CD4-positive, alpha-beta T cell (primary cell): ENCODE data around the gene VSTM5. TPM values are rescaled to one million over a fixed set of nuclear protein-coding genes. Genes with fewer than 3 reads are reported as not detected.
"Not testable (repeated sequence)": the region's sequence is repeated elsewhere in the genome, so short reads cannot be mapped to it uniquely, and the experiment has no call there.

Experiments used
- ATAC-seq: fragments of 200-7000 bp; cut with Tn5 transposase; one replicate; pipeline ENCODE4 v1.10.0; 2022; ENCODE audit warnings: mild to moderate bottlenecking; ENCODE audit not compliant: poor library complexity
- CTCF ChIA-PET: fragments of 350-600 bp; sonication (Branson Sonifier 250); formaldehyde crosslinking; loops from one replicate; lab custom pipeline; 2021; ENCODE audit warnings: antibody characterized with exemption, inconsistent platforms; lab: Charles Lee
- POLR2A ChIA-PET: fragments of 350-600 bp; sonication (Branson Sonifier 250); formaldehyde crosslinking; loops from one replicate; lab custom pipeline; 2021; ENCODE audit warnings: antibody characterized with exemption, inconsistent platforms; lab: Charles Lee
- DNase-seq, 14 experiments: peaks; one replicate each; pipeline ENCODE4 v3.0.0-alpha.2; 2013 to 2020; ENCODE audit warnings: mixed read lengths in 2 of 14
- H3K27ac ChIP-seq, 2 donors: one replicate each; pipeline versions ENCODE4 v1.5.1 to v1.7.0; 2013; ENCODE audit warnings: low read length in 2 of 2, low read depth in 1 of 2, mild to moderate bottlenecking in 1 of 2
- H3K27me3 ChIP-seq, 2 experiments: 1 replicate in 1 of 2; 2 replicates in 1 of 2; pipeline versions ENCODE4 v1.6.1 to v1.7.0; 2013; ENCODE audit warnings: low read length in 2 of 2, control low read depth in 1 of 2, mild to moderate bottlenecking in 1 of 2, moderate library complexity in 1 of 2; ENCODE audit not compliant: insufficient read depth in 2 of 2, control insufficient read depth in 1 of 2
- H3K36me3 ChIP-seq: one replicate; pipeline ENCODE4 v1.6.1; 2013; ENCODE audit warnings: low read length, control low read depth; ENCODE audit not compliant: insufficient read depth
- H3K4me1 ChIP-seq: one replicate; pipeline ENCODE4 v1.6.1; 2013; ENCODE audit warnings: low read length, control low read depth; ENCODE audit not compliant: insufficient read depth
- H3K4me3 ChIP-seq: one replicate; pipeline ENCODE4 v1.5.1; 2013; ENCODE audit warnings: mild to moderate bottlenecking, low read length, moderate library complexity
- H3K9me3 ChIP-seq, 2 experiments: 1 replicate in 1 of 2; 2 replicates in 1 of 2; pipeline versions ENCODE4 v1.6.1 to v1.7.0; 2013; ENCODE audit warnings: low read length in 2 of 2, mild to moderate bottlenecking in 2 of 2, control low read depth in 1 of 2, moderate library complexity in 1 of 2; ENCODE audit not compliant: control insufficient read depth in 1 of 2, insufficient read depth in 1 of 2
- H3K27ac Mint-ChIP-seq: one replicate; pipeline ENCODE4 v1.8.0; 2020; ENCODE audit warnings: mixed read lengths
- H3K27me3 Mint-ChIP-seq: one replicate; pipeline ENCODE4 v1.8.0; 2021; ENCODE audit warnings: mixed read lengths
- H3K36me3 Mint-ChIP-seq: one replicate; pipeline ENCODE4 v1.8.0; 2021; ENCODE audit warnings: low read depth, mixed read lengths
- H3K4me1 Mint-ChIP-seq: one replicate; pipeline ENCODE4 v1.8.0; 2021; ENCODE audit warnings: low read depth, mixed read lengths
- H3K4me3 Mint-ChIP-seq: one replicate; pipeline ENCODE4 v1.8.0; 2020; ENCODE audit warnings: mild to moderate bottlenecking, mixed read lengths
- H3K9me3 Mint-ChIP-seq: one replicate; pipeline ENCODE4 v1.8.0; 2020; ENCODE audit warnings: mixed read lengths
- CTCF ChIP-seq: fragments of 200-600 bp; IDR thresholded peaks from one replicate; pipeline ENCODE4 v1.8.0; 2022; ENCODE audit warnings: antibody characterized with exemption, mild to moderate bottlenecking
- intact Hi-C, 2 experiments: fragments of 100-400 bp; cut with DNase I in 1 of 2; cut with micrococcal nuclease in 1 of 2; formaldehyde crosslinking; loops; one replicate each; pipeline versions ENCODE4 v1.15.1 to v1.9.0; 2023 to 2025; cut with DNase I, micrococcal nuclease
- total RNA-seq, 174 experiments: library from RNA in 2 of 174; stranded (reverse) in 2 of 174; gene quantifications; one replicate each; pipeline ENCODE4 v1.2.3 and lab custom pipeline; 2021 to 2026

Gene VSTM5
- total RNA-seq, 2 experiments from 2014 or later: not detected

- Mint-ChIP-seq H3K4me1 (no peaks in the 10 kb centered on the region), H3K27me3 (peaks cover 14% of the 10 kb centered on the region), H3K4me3 (no peak overlapping the region), H3K36me3 (no peaks in the 10 kb centered on the region), H3K27ac (no peak overlapping the region), H3K9me3 (no peaks in the 10 kb centered on the region)
- no peak for TF ChIP-seq CTCF
- H3K27ac ChIP-seq: no peak overlapping the region
- H3K9me3 ChIP-seq: no peaks in the 10 kb centered on the region
- H3K36me3 ChIP-seq: no peaks in the 10 kb centered on the region
- POLR2A ChIA-PET: no interaction called here
- H3K4me1 ChIP-seq: no peaks in the 10 kb centered on the region
- ATAC-seq: no peak
- CTCF ChIA-PET: no interaction called here
- intact Hi-C loops: no loop called here
- DNase-seq: no peak
- no peaks in the 10 kb centered on the region for H3K27me3 ChIP-seq
- H3K4me3 ChIP-seq: no peak overlapping the region
Measured at GRCh38 chr11:93870616-93871015, 20.2 kb upstream of the VSTM5 start.

- Mint-ChIP-seq H3K4me1 (no peaks in the 10 kb centered on the region), H3K9me3 (no peaks in the 10 kb centered on the region), H3K4me3 (no peak overlapping the region), H3K27me3 (peaks cover 14% of the 10 kb centered on the region), H3K36me3 (no peaks in the 10 kb centered on the region), H3K27ac (no peak overlapping the region)
- CTCF ChIA-PET: no interaction called here
- intact Hi-C loops: no loop called here
- no peak overlapping the region for H3K4me3 ChIP-seq
- no peaks in the 10 kb centered on the region for H3K27me3 ChIP-seq
- no peaks in the 10 kb centered on the region for H3K36me3 ChIP-seq
- DNase-seq (no peak), ATAC-seq (no peak)
- H3K9me3 ChIP-seq: no peaks in the 10 kb centered on the region
- no peak for TF ChIP-seq CTCF
- H3K4me1 ChIP-seq: no peaks in the 10 kb centered on the region
- H3K27ac ChIP-seq: no peak overlapping the region
- POLR2A ChIA-PET: no interaction called here
Measured at GRCh38 chr11:93869830-93870229, 19.4 kb upstream of the VSTM5 start.

GRCh38 chr11:93868404-93868803, 18.0 kb upstream of the VSTM5 start:
- POLR2A ChIA-PET, H3K4me3 ChIP-seq, H3K36me3 Mint-ChIP-seq, H3K36me3 ChIP-seq, H3K9me3 ChIP-seq, H3K4me1 ChIP-seq, H3K27ac Mint-ChIP-seq, H3K4me3 Mint-ChIP-seq, CTCF ChIA-PET, DNase-seq, H3K9me3 Mint-ChIP-seq, ATAC-seq, H3K27me3 ChIP-seq, intact Hi-C loops, H3K4me1 Mint-ChIP-seq, H3K27ac ChIP-seq: not testable (repeated sequence)
- peaks cover 14% of the 10 kb centered on the region for H3K27me3 Mint-ChIP-seq

GRCh38 chr11:93861808-93862207, 11.4 kb upstream of the VSTM5 start:
- Mint-ChIP-seq H3K4me1 (no peaks in the 10 kb centered on the region), H3K9me3 (no peaks in the 10 kb centered on the region)
- intact Hi-C loops: no loop called here

More at GRCh38 chr11:93861808-93862207, 11.4 kb upstream of the VSTM5 start:
- Mint-ChIP-seq H3K27ac (no peak overlapping the region), H3K4me3 (no peak overlapping the region), H3K27me3 (no peaks in the 10 kb centered on the region), H3K36me3 (no peaks in the 10 kb centered on the region)
- H3K4me3 ChIP-seq: no peak overlapping the region
- H3K27me3 ChIP-seq: no peaks in the 10 kb centered on the region
- no peaks in the 10 kb centered on the region for H3K36me3 ChIP-seq
- ChIA-PET POLR2A (no interaction called here), CTCF (no interaction called here)
- H3K4me1 ChIP-seq: no peaks in the 10 kb centered on the region
- no peak for TF ChIP-seq CTCF
- DNase-seq (no peak), ATAC-seq (no peak)
- H3K27ac ChIP-seq: no peak overlapping the region
- no peaks in the 10 kb centered on the region for H3K9me3 ChIP-seq
